Calu3 (cell line): Measurements from ENCODE around the gene SCYL3. TPM values are rescaled to one million over a fixed set of nuclear protein-coding genes. Genes with fewer than 3 reads are reported as not detected.

Experiments
- BruUV-seq: library from RNA; stranded (reverse); fragments of 400-500 nt; replicated peaks from 2 replicates; lab custom pipeline; 2021; lab: Mats Ljungman, UMichigan
- CTCF ChIA-PET: fragments of 300-600 bp; sonication (Branson Sonifier 250); formaldehyde crosslinking; loops from one replicate; lab custom pipeline; 2022; ENCODE audit warnings: antibody characterized with exemption; lab: Charles Lee
- DNase-seq: peaks from one replicate; pipeline ENCODE4 v3.0.0; 2022
- H3K27ac Mint-ChIP-seq: one replicate; pipeline ENCODE4 v1.8.0; 2022; ENCODE audit warnings: mixed read lengths; ENCODE audit not compliant: unreplicated experiment
- H3K27me3 Mint-ChIP-seq: one replicate; pipeline ENCODE4 v1.8.0; 2022; ENCODE audit warnings: mixed read lengths; ENCODE audit not compliant: unreplicated experiment
- H3K36me3 Mint-ChIP-seq: one replicate; pipeline ENCODE4 v1.8.0; 2022; ENCODE audit warnings: mild to moderate bottlenecking, moderate library complexity, mixed read lengths; ENCODE audit not compliant: insufficient read depth, unreplicated experiment
- H3K4me1 Mint-ChIP-seq: one replicate; pipeline ENCODE4 v1.8.0; 2022; ENCODE audit warnings: mild to moderate bottlenecking, low read depth, mixed read lengths; ENCODE audit not compliant: unreplicated experiment
- H3K4me3 Mint-ChIP-seq: one replicate; pipeline ENCODE4 v1.8.0; 2022; ENCODE audit warnings: mild to moderate bottlenecking, low read depth, moderate library complexity, mixed read lengths; ENCODE audit not compliant: unreplicated experiment
- H3K9me3 Mint-ChIP-seq: one replicate; pipeline ENCODE4 v1.8.0; 2022; ENCODE audit warnings: low read depth, mixed read lengths; ENCODE audit not compliant: unreplicated experiment
- CTCF ChIP-seq: fragments of 200-600 bp; IDR thresholded peaks from one replicate; pipeline ENCODE4 v1.8.0; 2022; ENCODE audit warnings: antibody characterized with exemption; ENCODE audit not compliant: unreplicated experiment
- intact Hi-C: fragments of 100-400 bp; cut with micrococcal nuclease; formaldehyde crosslinking; loops from one replicate; pipeline ENCODE4 v1.10.0; 2022; ENCODE audit not compliant: unreplicated experiment
- total RNA-seq: library from RNA; stranded (reverse); gene quantifications from 2 replicates; pipeline ENCODE4 v1.2.3, GENCODE V29; 2022

The SCYL3 gene
- total RNA-seq, 1 experiment from 2014 or later, result 18.3 TPM

GRCh38 chr1:169899519-169900217 is 6.0 kb upstream of the SCYL3 start:
- TF ChIP-seq CTCF, result no peak

DNA sequence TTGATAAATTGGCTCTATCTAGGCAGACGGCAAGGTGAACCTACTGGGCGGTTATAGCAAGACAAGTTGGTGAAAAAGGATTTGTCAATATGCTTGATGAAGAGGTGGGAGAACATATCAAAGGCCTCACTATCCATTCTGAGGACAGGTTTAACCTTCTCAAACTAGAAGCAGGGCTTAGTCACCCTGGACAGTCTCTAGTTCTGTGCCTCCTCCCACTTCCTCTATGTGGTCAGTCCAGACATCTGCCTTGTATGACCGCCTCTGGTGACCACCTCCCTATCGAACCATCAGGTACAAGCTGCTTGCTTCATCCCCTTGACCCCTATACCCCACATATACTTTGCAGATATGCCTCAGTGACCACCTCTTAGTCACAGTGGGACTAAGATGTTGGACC is 2.3 kb upstream of the SCYL3 start:
- Mint-ChIP-seq H3K36me3 (peaks cover 34% of the 10 kb centered on the region), H3K27me3 (no peaks in the 10 kb centered on the region), H3K4me1 (peaks cover 26% of the 10 kb centered on the region), H3K27ac (no peak overlapping the region), H3K9me3 (no peaks in the 10 kb centered on the region), H3K4me3 (no peak overlapping the region)
- CTCF ChIA-PET, result no interaction called here
- BruUV-seq, result no TSS peak
- intact Hi-C loops, result loop anchor here (10.0 kb wide), 1 partner anchor 1419 kb away; the partner anchor contains the start of gene FMO4
- DNase-seq, result no peak
- no peak for TF ChIP-seq CTCF

More at GRCh38 chr1:169899519-169900217, 6.0 kb upstream of the SCYL3 start:
- peaks cover 4% of the 10 kb centered on the region for H3K4me1 Mint-ChIP-seq
- CTCF ChIA-PET, result no interaction called here
- DNase-seq, result no peak
- H3K9me3 Mint-ChIP-seq, result no peaks in the 10 kb centered on the region
- H3K36me3 Mint-ChIP-seq, result no peaks in the 10 kb centered on the region
- H3K27ac Mint-ChIP-seq, result no peak overlapping the region
- intact Hi-C loops, result loop anchor here (10.0 kb wide), 1 partner anchor 1415 kb away; the partner anchor contains the start of gene FMO4
- BruUV-seq, result no TSS peak
- H3K27me3 Mint-ChIP-seq, result no peaks in the 10 kb centered on the region
- H3K4me3 Mint-ChIP-seq, result no peak overlapping the region

- peak overlapping the region; percentile 86 for H3K4me3 Mint-ChIP-seq
- H3K27ac Mint-ChIP-seq, result peak overlapping the region; percentile 100
- H3K27me3 Mint-ChIP-seq, result no peaks in the 10 kb centered on the region
- no peak for TF ChIP-seq CTCF
- peaks cover 40% of the 10 kb centered on the region for H3K4me1 Mint-ChIP-seq
- CTCF ChIA-PET, result interaction anchor here (0.7 to 1.3 kb wide), 3 partner anchors 8 to 22 kb away, joined by 4 to 5 read pairs (median 5); no protein-coding TSS in a partner anchor
- H3K36me3 Mint-ChIP-seq, result peaks cover 40% of the 10 kb centered on the region
- intact Hi-C loops, result loop anchor here (10.0 kb wide), 1 partner anchor 1420 kb away; the partner anchor contains the start of gene FMO4
- no peak for DNase-seq
- no peaks in the 10 kb centered on the region for H3K9me3 Mint-ChIP-seq
- BruUV-seq, result TSS peak; percentile 98
Observed at GRCh38 chr1:169894424-169895145, 889 bp upstream of the SCYL3 start.

GRCh38 chr1:169892927-169893644 is 610 bp downstream of the SCYL3 start:
- CTCF ChIA-PET, result interaction anchor here (0.5 to 1.3 kb wide), 6 partner anchors 9 to 910 kb away, joined by 3 to 5 read pairs (median 3); no protein-coding TSS in a partner anchor
- H3K4me1 Mint-ChIP-seq, result peaks cover 54% of the 10 kb centered on the region
- no peaks in the 10 kb centered on the region for H3K27me3 Mint-ChIP-seq
- no peaks in the 10 kb centered on the region for H3K9me3 Mint-ChIP-seq
- H3K27ac Mint-ChIP-seq, result peak overlapping the region; percentile 100
- peaks cover 40% of the 10 kb centered on the region for H3K36me3 Mint-ChIP-seq
- no peak for DNase-seq
- intact Hi-C loops, result loop anchor here (10.0 kb wide), 1 partner anchor 1422 kb away; the partner anchor contains the start of gene FMO4
- no peak for TF ChIP-seq CTCF
- H3K4me3 Mint-ChIP-seq, result peak overlapping the region; percentile 86
- no TSS peak for BruUV-seq
